Stimulated activated CD8-positive, alpha-beta memory T cell treated with anti-CD3 and anti-CD28 coated beads, Interleukin-4, amount 100 ng/mL, for 24 hours (primary cell): ENCODE data around the gene NPHP3.
A peak's percentile ranks its signal among the peaks of the same experiment; 100 is the strongest.
"Not testable (repeated sequence)": the region's sequence is repeated elsewhere in the genome, so short reads cannot be mapped to it uniquely, and the experiment has no call there.

Experiments
- DNase-seq: peaks from one replicate; pipeline ENCODE4 v3.0.0-alpha.2; 2020; ENCODE audit warnings: low read depth

The NPHP3 gene, protein sequence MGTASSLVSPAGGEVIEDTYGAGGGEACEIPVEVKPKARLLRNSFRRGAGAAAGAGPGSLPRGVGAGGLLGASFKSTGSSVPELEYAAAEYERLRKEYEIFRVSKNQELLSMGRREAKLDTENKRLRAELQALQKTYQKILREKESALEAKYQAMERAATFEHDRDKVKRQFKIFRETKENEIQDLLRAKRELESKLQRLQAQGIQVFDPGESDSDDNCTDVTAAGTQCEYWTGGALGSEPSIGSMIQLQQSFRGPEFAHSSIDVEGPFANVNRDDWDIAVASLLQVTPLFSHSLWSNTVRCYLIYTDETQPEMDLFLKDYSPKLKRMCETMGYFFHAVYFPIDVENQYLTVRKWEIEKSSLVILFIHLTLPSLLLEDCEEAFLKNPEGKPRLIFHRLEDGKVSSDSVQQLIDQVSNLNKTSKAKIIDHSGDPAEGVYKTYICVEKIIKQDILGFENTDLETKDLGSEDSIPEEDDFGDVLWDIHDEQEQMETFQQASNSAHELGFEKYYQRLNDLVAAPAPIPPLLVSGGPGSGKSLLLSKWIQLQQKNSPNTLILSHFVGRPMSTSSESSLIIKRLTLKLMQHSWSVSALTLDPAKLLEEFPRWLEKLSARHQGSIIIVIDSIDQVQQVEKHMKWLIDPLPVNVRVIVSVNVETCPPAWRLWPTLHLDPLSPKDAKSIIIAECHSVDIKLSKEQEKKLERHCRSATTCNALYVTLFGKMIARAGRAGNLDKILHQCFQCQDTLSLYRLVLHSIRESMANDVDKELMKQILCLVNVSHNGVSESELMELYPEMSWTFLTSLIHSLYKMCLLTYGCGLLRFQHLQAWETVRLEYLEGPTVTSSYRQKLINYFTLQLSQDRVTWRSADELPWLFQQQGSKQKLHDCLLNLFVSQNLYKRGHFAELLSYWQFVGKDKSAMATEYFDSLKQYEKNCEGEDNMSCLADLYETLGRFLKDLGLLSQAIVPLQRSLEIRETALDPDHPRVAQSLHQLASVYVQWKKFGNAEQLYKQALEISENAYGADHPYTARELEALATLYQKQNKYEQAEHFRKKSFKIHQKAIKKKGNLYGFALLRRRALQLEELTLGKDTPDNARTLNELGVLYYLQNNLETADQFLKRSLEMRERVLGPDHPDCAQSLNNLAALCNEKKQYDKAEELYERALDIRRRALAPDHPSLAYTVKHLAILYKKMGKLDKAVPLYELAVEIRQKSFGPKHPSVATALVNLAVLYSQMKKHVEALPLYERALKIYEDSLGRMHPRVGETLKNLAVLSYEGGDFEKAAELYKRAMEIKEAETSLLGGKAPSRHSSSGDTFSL (N-terminal part only)

DNA sequence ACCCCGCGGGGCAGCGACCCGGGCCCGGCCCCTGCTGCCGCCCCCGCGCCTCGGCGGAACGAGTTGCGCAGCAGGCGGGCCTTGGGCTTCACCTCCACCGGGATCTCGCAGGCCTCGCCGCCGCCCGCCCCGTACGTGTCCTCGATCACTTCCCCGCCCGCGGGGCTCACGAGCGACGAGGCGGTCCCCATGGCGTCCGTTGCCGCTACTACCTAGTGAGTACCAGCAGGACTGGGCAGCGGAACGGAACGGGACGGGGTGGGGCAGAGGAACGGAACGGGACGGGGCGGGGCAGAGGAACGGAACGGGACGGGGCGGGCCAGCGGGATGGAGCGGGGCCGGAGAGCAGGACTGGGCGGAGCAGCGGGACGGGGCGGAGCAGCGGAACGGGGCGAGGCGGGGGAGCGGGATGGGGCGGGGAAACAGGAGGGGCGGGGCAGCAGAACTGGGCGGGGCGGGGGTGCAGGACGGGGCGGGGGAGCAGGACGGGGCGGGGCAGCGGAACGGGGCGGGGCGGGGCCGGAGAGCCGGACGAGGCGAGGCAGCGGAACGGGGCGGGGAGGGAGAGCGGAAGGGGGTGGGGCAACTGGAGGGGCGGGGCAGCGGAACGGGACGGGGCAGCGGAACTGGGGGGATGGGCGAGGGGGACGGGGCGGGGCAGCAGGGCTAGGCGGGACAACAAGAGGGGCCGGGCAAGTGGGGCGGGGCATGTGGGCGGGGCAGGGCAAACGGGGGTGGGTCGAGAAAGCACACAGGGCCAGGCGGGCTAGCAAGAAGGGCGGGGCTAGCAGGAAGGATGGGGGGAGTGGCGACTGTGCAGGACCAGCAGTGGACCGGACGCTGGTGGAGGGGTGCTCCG lies at the start of gene NPHP3:
NPHP3 (minus strand) TSS at position 245 of the 859 bp plus-strand sequence; CDS start at position 191, 54 bp downstream.
- peak; percentile 96 for DNase-seq

DNA sequence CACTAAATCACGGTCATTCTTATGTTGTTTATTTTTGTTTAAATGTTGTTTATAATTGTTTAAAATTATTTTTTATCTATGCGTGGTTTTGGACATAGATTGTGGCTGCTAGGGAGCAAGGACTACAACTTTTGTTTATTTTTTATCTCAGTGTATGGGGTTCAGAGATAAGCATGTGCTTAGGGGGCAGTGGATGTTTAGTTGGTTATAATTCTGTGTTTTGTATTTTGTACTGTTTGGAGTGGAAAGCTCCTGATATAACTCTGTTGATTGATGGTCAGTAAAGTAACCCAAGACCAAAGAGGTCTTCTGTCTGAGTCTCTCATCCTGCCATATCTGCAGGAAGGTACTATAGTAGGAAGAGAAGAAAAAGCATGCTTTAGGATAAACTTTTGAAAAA lies 36.5 kb upstream of the NPHP3 start:
- no peak for DNase-seq

DNA sequence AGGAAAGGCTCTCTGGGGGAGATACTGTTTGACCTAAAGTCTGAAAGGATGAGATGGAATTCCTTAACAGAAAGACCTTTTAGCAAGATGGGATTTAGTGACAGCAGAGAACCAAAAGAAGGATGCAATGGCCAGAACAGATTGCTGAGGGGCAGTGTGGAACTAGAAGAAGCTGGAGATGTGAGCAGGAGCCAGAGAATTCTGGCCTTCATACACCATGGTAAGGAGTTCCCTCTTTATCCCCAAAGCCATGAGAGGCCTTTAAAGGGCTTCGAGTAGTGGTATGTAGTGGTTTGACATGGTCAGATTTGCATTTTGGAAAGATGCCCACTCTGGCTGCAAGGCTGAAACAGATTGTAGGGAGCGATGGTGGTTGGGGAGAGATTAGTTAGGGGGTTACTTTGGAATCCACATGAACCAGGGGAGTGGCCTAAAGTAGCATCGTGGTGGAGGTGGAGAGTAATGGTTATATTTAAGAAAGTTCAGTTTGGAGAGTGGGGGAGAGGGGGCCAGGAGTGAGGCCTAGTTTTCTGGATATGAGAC lies 34.0 kb upstream of the NPHP3 start:
- no peak for DNase-seq

DNA sequence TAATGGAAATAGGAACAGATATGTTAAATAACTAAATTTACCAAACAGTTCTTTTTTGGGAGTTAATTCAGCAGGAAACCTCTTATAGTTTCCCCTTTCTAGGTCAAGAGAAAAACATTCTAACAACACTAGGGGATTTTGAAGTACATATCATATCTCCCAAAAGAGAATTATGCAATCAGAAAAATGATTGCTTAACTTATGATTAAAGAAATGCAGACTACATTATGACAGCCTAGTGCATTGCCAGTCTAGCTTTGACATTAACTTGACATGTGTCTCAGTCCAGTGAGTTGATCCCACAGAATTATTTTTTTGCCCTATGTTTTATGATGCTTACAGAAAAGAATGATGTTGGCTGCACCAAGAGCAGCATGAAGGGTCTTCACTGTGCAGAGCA lies 31.7 kb upstream of the NPHP3 start:
- no peak for DNase-seq

DNA sequence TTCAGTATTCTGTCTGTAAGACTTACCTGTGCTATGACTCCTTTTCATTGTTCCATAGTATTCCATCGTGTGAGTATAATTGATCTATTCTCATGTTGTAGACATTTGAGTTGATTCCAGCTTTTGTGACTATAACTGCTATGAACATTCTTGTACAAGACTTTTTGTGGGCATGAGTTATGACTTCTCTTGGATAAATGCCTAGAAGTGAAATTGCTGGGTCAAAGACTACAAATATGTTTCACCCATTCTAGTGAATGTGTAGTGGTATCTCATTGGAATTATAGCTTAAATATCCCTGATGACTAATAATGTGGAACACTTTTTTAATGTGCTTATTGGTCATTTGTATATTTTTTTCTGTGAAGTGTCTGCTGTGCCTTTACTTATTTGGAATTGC lies 27.6 kb upstream of the NPHP3 start:
- no peak for DNase-seq

DNA sequence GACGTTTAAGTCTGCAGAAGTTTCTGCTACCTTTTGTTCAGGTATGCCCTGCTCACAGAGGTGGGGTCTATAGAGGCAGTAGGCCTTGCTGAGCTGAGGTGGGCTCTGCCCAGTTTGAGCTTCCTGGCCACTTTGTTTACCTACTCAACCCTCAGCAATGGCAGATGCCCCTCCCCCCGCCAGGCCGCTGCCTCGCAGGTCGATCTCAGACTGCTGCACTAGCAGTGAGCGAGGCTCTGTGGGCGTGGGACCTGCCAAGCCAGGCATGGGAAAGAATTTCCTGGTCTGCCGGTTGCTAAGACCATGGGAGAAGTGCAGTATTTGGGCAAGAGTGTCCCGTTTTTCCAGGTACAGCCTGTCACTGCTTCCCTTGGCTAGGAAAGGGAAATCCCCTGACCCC lies 24.5 kb upstream of the NPHP3 start:
- DNase-seq = not testable (repeated sequence)

DNA sequence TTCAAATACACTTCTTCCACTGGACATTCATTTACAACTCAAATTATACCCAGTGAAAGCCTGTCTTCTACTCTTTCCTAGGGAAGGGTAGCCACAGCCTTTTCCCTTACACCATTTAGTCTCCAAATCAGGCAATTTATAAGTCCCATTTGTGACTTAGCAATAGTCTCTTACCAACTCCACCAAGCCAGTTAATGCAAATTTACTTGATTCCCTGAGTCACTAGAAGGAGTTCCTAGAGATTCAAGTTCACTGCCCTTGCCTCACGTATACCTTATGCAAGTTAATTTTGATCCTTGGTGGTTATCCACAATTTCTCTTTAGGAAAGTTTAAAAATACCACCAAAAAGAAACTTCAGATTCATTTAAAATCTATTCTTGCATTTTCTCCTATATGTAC lies 16.1 kb upstream of the NPHP3 start:
- DNase-seq = no peak

DNA sequence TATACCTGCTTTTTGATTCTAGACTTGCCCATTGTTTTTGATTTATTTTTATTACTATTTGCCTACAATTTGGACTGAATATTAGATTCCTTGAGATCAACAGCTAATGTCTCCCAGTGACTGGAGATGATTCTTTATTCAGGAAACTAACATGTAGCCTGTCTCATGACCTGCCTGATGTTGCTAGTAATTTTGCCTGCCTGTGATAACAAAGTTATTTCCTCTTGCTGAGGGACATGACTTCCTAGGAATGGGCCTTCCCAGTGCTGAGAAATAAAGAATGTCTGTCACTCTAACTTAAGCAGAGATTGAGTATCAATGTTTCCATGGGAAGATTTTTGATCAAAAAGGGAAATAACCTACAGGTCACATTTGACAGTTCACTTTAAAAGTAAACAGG lies 13.4 kb upstream of the NPHP3 start:
- no peak for DNase-seq

DNA sequence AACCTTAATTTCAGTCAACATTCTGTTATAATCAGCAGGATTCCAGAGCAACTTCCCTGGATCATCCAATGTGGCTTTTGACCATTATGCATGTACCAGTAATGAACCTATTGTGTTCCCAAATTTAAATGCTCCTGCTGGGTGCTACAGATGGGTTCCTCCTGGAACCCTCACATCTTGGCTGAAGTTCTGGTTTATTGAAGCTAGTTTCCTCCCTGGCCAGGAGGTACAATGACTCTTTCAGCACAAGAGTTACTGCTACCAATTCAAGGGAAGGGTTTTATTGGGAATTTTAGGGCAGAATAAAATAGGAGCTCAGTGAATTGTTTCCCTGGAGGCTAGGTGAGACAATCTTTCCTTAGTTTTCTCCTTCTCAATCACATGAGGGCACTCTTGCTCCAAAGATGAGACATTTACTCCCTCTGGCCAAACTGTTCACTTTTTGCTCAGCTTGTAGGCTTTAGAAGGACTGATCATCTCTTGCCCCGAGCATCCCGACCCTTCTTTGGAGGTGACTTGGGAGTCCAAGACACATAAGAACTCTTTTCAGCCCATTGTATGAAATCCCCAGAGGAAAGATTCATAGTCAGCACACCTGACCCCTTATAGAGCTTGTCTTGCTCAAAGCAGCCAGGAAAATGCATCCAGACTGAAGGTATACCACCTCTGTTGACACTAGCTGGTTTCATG lies 8.8 kb upstream of the NPHP3 start:
- DNase-seq = no peak

DNA sequence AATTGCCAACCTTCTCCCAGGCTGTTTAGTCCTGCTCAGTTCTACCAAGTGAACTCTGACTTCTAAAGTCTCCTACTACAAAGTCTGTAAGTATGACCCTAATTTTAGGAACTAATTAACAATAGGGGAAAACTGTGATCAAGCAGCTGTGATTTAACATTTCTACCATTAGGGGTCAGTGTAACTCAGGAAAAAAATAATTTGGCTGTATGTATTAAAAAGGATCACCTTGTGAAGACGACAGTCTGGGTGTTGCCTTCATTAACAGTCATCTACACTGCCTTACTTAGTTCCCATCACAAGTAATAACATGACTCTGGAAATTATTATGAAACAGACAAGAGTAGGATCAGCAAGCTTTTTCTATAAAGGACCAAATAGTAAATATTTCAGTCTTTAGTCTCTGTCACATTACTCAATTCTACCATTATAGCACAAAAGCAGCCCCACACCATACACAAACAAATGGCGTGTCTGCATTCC lies 4.2 kb upstream of the NPHP3 start:
- DNase-seq = no peak

DNA sequence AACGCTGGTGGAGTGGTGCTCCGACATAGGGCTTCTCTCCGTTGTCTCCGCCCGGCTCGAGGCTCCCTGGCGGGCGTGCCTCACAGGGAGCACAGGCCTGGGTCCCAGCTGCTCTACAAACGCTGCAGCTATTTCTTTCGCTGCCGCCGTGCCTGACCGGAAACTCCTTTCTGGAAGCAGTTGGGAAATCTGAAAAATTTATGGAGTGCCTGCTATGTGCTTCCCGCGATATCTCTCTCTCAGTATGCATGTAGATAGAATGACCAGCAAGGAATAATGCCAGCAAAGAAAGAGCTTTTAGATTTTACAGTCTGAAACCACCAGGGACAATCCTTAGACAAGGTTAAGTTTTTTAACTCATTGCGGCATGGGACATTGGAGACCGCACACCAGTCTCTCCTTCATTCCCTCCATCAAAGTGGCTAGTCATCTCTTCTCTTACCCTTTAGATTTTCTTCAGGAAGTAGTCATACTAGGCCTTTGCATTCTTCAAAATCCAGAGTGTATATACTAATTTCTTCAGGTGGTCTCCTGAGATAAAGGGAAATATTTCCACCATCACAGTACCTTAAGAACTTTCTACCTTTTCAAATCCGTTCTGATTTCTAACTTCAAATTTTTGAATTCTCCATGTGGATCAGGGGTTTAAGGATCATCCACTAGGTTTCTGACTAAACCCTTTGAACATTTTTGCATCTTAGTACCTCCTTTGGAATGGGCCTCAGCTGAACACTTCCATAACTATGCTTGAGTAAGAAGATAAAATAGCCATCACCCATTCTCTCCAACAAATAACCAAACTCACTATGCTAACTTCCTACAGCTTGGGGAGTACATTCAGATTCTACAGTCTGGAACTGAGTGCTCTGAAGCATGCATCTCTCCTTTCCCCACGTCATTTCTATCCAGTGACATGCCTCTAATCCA lies 1.1 kb upstream of the NPHP3 start:
- DNase-seq = no peak

DNA sequence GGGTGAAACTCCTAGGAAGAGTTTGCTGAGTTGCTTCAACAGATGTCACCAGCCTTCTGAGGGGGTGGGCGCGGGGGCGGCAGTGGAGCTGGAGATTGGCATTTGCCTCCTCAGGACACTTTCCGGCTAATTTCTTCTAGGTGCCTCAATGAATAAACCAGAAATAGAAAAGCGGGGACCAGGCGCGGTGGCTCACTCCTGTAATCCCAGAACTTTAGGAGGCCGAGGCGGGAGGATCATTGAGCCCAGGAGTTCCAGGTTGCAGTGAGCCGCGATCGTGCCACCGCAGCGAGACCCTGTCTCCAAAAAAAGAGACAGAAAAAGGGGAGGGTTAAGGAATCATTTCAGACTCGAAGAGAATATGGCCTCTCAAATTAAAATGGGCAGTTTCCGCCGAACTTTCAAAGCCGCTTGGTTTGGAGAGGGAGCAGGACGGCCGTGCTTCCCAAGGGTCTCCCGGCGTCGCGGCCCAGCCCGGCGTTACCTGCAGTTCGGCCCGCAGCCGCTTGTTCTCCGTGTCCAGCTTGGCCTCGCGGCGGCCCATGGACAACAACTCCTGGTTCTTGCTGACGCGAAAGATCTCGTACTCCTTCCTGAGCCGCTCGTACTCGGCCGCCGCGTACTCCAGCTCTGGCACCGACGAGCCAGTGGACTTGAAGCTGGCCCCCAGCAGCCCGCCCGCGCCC lies 587 bp downstream of the NPHP3 start:
- DNase-seq = peak; percentile 20

DNA sequence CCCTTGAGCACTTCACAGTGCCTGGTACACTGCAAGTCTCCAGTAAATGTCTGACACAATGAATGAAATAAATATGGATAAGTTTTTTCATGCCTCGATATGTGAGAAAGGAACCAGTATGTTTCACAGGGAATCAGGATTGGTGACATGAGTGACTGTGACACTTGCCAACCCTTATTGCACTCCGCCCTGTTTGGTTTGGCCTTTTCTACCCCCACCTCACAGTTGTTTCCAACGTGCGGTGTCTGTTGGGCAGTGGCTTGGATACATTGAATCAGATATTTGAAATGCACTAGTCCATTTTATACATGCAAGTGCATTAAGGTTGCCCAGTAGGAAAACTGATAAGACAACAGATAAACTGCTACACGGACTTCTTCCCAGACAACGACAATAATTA lies 2.0 kb downstream of the NPHP3 start:
- DNase-seq = no peak

DNA sequence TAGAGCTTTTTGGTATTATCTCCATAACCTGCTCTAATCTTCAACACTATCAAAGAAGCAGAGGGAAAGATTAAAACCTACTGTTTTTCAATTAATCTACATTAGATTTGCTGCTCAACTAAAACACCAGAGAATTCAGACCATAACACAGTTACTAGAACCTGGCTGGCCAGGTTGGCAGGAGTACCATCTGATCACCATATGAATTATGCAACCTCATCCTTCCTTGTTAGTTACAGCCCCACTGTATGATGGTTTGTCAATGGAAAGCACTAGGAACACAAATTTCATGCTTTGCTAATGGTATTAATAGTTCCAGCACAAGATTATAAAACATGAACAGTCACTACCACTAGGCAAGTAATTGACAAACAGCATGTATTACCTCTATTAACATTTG lies 5.8 kb downstream of the NPHP3 start:
- no peak for DNase-seq

DNA sequence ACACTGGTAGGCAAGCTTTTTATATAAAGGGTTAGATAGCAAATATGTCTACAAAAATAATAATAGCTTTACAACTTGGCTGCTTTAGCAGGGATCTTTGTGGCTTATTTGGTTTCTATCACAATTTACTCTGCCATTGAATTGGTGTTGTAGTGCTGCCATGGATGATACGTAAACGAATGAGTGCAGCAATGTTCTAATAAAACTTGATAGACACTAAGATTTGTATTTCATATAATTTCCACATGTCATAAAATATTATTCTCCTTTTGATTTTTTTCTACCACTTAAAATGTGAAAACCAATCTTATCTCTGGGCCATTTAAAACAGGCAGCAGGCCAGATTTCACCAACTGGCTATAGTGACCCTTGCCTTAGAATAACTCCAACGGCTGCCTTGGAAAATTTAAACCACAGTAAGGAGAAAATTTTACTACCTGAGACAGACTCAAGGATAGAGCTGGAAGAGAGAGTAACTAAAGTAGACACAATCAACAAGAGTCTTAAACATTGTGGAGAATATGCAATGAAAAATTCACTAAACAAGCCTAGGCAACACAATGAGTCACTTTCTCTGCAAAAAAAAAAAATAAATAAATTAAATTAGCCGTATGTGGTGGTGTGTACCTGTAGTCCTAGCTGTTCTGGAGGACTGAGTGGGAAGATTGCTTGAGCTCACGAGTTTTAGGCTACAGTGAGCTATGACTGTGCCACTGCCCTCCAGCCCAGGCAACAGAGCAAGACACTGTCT lies 8.1 kb downstream of the NPHP3 start:
- no peak for DNase-seq

DNA sequence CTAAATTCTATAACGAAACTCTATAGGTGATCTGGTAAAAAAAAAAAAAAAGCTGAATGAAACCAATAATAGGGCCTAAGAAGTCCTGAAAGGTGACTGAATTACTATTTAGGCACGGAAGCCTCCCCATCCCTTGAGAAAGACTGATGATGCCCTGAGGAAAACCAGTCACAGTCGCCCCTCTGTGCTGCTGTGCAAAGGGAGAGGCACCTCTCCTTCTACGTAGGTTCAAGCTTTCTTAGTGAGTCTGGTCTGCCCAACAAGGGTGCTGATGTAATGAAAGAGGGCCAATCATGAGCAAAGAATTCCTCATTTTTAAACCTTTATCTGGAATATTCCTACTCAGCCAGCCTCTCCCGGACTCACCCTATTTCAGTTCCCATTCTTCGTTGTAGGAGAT lies 11.9 kb downstream of the NPHP3 start:
- no peak for DNase-seq

DNA sequence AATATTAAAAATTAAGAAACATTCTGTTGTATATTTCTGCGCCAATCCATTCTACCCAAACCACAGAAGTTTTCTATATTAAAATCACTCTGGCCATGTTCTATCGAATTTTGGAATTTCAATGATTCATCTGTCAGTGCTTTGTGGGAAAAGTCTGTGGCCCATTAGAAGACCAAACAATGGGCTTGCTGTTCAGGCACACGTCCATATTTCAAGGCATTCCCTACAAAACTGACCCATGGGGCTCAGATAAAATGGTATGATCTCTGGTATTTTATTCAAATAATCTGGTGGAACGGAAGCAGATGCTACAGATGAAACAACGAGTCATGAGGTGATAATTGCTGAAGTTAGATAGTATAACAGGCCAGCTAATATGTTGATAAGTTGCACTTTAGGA lies 12.4 kb downstream of the NPHP3 start:
- no peak for DNase-seq

DNA sequence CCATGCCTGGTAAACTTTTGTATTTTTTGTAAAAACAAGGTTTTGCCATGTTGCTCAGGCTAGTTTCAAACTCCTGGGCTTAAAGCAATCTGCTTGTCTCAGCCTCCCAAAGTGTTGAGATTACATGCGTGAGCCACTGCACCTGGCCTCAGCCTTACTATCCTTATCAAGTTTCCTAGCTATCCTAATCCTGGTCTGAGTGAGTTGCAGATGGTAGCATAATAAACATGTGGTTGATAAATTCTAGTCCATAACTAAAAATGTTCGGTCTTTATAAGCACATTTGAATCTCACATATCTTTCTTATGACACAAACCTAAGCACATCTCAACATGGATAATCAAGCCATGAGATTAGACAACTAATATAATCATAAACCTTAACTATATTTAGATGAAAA lies 18.5 kb downstream of the NPHP3 start:
- DNase-seq = no peak
